Ovary (tissue), 3 donors: ENCODE results near the gene CCL15.

Experiments
- POLR2A ChIP-seq: fragments of 450-650 bp; IDR thresholded peaks from one replicate; pipeline ENCODE4 v1.6.1; 2017; ENCODE audit warnings: antibody characterized with exemption, mild to moderate bottlenecking, moderate library complexity
- TF ChIP-seq, protein P1 (sequence below), 3 donors: fragments of 450-650 bp in 2 of 3; fragments of 200-600 bp in 1 of 3; IDR thresholded peaks; one replicate each; pipeline versions ENCODE4 v1.5.1 to v1.8.0; 2016 to 2022; ENCODE audit warnings: antibody characterized with exemption in 3 of 3, mild to moderate bottlenecking in 1 of 3
- donor health status: DM: no; HTN: no; CAD: no.

DNA sequence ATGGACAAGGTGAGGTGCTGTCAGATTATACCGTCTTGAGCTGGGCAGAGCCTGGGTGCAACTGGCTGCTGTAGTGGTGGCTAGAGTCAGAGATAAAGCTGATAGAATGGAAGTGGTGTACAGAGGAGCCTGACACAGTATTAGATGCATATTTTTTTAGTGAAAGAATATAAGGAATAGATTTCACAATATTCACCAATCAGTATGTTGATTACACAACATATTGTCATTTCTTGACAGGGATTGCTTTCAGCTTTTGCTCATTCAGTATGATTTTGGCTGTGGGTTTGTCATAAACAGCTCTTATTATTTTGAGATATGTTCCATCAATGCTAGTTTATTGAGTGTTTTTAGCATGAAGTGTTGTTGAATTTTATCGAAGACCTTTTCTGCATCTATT lies 18.1 kb upstream of the CCL15 start:
- TF ChIP-seq, protein P1, sequence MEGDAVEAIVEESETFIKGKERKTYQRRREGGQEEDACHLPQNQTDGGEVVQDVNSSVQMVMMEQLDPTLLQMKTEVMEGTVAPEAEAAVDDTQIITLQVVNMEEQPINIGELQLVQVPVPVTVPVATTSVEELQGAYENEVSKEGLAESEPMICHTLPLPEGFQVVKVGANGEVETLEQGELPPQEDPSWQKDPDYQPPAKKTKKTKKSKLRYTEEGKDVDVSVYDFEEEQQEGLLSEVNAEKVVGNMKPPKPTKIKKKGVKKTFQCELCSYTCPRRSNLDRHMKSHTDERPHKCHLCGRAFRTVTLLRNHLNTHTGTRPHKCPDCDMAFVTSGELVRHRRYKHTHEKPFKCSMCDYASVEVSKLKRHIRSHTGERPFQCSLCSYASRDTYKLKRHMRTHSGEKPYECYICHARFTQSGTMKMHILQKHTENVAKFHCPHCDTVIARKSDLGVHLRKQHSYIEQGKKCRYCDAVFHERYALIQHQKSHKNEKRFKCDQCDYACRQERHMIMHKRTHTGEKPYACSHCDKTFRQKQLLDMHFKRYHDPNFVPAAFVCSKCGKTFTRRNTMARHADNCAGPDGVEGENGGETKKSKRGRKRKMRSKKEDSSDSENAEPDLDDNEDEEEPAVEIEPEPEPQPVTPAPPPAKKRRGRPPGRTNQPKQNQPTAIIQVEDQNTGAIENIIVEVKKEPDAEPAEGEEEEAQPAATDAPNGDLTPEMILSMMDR (IDR thresholded peaks at IDR 0.05): no peak
- no peak for TF ChIP-seq POLR2A
